ENCODE measurements around the gene FCN2.

- TF ChIP-seq, protein P1, sequence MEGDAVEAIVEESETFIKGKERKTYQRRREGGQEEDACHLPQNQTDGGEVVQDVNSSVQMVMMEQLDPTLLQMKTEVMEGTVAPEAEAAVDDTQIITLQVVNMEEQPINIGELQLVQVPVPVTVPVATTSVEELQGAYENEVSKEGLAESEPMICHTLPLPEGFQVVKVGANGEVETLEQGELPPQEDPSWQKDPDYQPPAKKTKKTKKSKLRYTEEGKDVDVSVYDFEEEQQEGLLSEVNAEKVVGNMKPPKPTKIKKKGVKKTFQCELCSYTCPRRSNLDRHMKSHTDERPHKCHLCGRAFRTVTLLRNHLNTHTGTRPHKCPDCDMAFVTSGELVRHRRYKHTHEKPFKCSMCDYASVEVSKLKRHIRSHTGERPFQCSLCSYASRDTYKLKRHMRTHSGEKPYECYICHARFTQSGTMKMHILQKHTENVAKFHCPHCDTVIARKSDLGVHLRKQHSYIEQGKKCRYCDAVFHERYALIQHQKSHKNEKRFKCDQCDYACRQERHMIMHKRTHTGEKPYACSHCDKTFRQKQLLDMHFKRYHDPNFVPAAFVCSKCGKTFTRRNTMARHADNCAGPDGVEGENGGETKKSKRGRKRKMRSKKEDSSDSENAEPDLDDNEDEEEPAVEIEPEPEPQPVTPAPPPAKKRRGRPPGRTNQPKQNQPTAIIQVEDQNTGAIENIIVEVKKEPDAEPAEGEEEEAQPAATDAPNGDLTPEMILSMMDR (IDR thresholded peaks at IDR 0.05): no peak
- TF ChIP-seq POLR2A (IDR thresholded peaks at IDR 0.05): no peak
Measured at GRCh38 chr9:134880484-134881312, at the start of gene FCN2.

Data from body of pancreas (tissue), 4 donors.